ENCODE data around the gene ZNF697.

DNA sequence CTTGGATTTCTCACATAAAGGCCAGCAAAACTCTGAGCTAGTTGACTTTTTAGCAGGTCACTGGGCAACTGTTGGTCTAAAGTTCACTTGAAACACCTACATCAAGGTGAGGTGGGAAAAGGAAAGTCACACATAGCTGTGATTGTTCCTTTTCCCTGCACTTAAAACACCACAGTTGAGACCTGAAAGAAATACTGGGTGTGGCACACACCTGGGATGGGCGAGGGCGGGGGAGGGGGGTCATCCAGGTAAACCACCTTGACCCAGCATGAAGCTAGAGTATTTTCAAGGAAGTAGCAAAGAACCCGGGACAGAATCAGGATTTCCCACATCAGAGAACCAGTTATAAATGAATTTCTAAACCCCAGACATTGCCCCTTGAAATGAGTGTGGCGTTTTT is 26.4 kb downstream of the ZNF697 start:
- TF ChIP-seq, protein P1, sequence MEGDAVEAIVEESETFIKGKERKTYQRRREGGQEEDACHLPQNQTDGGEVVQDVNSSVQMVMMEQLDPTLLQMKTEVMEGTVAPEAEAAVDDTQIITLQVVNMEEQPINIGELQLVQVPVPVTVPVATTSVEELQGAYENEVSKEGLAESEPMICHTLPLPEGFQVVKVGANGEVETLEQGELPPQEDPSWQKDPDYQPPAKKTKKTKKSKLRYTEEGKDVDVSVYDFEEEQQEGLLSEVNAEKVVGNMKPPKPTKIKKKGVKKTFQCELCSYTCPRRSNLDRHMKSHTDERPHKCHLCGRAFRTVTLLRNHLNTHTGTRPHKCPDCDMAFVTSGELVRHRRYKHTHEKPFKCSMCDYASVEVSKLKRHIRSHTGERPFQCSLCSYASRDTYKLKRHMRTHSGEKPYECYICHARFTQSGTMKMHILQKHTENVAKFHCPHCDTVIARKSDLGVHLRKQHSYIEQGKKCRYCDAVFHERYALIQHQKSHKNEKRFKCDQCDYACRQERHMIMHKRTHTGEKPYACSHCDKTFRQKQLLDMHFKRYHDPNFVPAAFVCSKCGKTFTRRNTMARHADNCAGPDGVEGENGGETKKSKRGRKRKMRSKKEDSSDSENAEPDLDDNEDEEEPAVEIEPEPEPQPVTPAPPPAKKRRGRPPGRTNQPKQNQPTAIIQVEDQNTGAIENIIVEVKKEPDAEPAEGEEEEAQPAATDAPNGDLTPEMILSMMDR (IDR thresholded peaks at IDR 0.05; ENCODE audit: insufficient read depth, low read depth, low read length), result no peak
- TF ChIP-seq EZH2 (IDR thresholded peaks at IDR 0.05; ENCODE audit: insufficient read depth, low read length), result no peak

Data from astrocyte (in vitro differentiated cells and primary cell).